Measurements from ENCODE around the gene ACOT2.

Gene ACOT2

DNA sequence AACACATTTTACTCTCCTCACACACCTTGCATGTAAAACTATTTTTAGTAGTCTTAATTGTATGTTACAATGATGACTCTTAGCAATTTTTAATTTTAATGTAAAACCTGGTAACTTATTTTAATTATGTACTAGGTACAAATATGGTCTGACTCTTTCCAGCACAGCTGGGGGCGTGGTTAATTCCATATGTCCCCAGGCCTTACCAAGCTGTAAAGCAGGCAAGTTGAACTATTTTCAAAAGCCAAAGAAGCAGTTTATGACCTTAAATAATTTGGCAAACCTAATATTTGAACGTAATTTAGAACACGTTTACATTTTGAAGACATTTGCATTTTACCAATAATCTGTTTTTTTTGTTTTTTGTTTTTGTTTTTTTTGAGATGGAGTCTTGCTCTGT, 34.0 kb downstream of the ACOT2 start:
- Histone ChIP-seq H3K9ac (ENCODE audit: low read depth, low read length) (no peak overlapping the region), H3K4me1 (ENCODE audit: control insufficient read depth, insufficient read depth, low read length) (no peaks in the 10 kb centered on the region)

DNA sequence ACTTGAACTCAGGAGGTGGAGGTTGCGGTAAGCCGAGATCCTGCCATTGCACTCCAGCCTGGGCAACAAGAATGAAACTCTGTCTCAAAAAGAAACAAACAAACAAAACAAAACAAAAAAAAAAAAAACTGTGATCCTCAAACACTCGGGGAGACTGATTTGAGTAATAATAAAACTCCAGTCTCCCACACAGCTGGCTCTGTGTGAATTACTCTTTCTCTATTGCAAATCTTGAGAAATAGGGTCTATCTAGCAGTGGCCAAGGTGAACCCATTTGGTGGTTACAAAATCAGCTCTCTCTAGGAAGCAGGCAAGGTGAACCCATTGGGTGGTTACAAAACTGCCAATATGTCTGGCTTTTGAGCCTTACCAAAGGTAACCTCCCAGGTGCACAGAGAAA, 37.3 kb downstream of the ACOT2 start:
- Histone ChIP-seq H3K27me3 (ENCODE audit: control insufficient read depth, insufficient read depth, low read length) (peaks cover 3% of the 10 kb centered on the region), H3K4me3 (ENCODE audit: low read depth, low read length) (no peak overlapping the region), H3K36me3 (ENCODE audit: control insufficient read depth, insufficient read depth, low read length) (no peaks in the 10 kb centered on the region), H3K9ac (ENCODE audit: low read depth, low read length) (no peak overlapping the region), H3K9me3 (ENCODE audit: control insufficient read depth, insufficient read depth, low read length) (no peaks in the 10 kb centered on the region), H3K4me1 (ENCODE audit: control insufficient read depth, insufficient read depth, low read length) (no peaks in the 10 kb centered on the region)

More for the DNA sequence above, 34.0 kb downstream of the ACOT2 start:
- no peak overlapping the region for H3K4me3 ChIP-seq (ENCODE audit: low read depth, low read length)
- H3K36me3 ChIP-seq (ENCODE audit: control insufficient read depth, insufficient read depth, low read length) = no peaks in the 10 kb centered on the region
- H3K27me3 ChIP-seq (ENCODE audit: control insufficient read depth, insufficient read depth, low read length) = no peaks in the 10 kb centered on the region
- no peaks in the 10 kb centered on the region for H3K9me3 ChIP-seq (ENCODE audit: control insufficient read depth, insufficient read depth, low read length)

DNA sequence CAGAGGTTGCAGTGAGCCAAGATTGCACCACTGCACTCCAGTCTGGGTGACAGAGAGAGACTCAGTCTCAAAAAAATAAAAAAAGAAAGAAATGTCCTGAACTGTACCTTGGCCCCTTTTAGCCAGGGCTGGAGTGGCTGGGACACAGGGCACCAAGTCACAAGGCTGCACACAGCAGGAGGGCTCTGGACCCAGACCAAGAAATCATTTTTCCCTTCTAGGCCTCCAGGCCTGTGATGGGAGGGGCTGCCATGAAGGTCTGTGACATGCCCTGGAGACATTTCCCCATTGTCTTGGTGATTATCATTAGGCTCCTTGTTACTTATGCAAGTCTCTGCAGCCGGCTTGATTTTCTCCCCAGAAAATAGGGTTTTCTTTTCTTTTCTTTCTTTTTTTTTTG, 38.2 kb downstream of the ACOT2 start:
- Histone ChIP-seq H3K9me3 (ENCODE audit: control insufficient read depth, insufficient read depth, low read length) (no peaks in the 10 kb centered on the region), H3K9ac (ENCODE audit: low read depth, low read length) (no peak overlapping the region), H3K36me3 (ENCODE audit: control insufficient read depth, insufficient read depth, low read length) (no peaks in the 10 kb centered on the region), H3K27me3 (ENCODE audit: control insufficient read depth, insufficient read depth, low read length) (peaks cover 10% of the 10 kb centered on the region), H3K4me3 (ENCODE audit: low read depth, low read length) (no peak overlapping the region), H3K4me1 (ENCODE audit: control insufficient read depth, insufficient read depth, low read length) (no peaks in the 10 kb centered on the region)

DNA sequence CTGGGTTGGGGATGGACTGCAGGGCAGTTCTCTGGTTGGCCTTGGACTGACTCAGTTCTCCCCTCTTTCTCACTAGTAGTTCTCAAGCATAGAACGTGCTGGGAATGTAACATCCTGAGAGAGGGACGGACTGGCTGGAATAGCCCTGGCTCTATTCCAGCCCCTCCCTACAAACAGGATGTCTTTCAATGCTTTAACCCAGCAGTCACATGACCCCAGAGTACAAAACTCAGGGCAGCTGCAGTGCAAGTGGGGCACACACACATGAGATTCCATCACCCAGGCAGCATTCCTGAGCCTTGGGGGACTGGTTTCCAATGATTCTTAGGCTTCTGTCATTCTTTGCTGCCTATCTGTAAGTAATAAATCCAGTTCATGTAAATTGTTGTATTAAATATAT, 41.7 kb downstream of the ACOT2 start:
- Histone ChIP-seq H3K4me1 (ENCODE audit: control insufficient read depth, insufficient read depth, low read length) (no peaks in the 10 kb centered on the region), H3K27me3 (ENCODE audit: control insufficient read depth, insufficient read depth, low read length) (peaks cover 24% of the 10 kb centered on the region), H3K4me3 (ENCODE audit: low read depth, low read length) (no peak overlapping the region), H3K9me3 (ENCODE audit: control insufficient read depth, insufficient read depth, low read length) (no peaks in the 10 kb centered on the region), H3K36me3 (ENCODE audit: control insufficient read depth, insufficient read depth, low read length) (no peaks in the 10 kb centered on the region), H3K9ac (ENCODE audit: low read depth, low read length) (no peak overlapping the region)

DNA sequence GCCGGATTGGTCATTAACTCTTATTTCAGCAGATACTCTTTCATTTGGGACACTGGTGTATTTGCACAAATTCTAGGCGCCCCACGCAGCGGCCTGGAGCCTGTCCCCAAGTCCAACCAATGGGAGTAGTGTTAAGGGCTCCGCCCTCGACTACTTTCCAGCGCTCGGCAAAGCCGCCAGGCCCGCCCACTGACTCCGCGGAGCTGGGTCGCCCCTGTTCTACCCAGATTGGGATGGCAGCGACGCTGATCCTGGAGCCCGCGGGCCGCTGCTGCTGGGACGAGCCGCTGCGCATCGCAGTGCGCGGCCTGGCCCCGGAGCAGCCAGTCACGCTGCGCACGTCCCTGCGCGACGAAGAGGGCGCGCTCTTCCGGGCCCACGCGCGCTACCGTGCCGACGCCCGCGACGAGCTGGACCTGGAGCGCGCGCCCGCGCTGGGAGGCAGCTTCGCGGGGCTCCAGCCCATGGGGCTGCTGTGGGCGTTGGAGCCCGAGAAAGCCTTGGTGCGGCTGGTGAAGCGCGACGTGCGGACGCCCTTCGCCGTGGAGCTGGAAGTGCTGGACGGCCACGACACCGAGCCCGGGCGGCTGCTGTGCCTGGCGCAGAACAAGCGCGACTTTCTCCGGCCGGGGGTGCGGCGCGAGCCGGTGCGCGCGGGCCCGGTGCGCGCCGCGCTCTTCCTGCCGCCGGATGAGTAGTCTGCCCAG, 43.5 kb downstream of the ACOT2 start, which contains the start of gene ACOT6:
Gene ACOT6 (plus strand): TSS at position 179 of the 707 bp plus-strand sequence. CDS start 55 bp downstream, at position 234.
- Histone ChIP-seq H3K36me3 (ENCODE audit: control insufficient read depth, insufficient read depth, low read length) (no peaks in the 10 kb centered on the region), H3K9me3 (ENCODE audit: control insufficient read depth, insufficient read depth, low read length) (no peaks in the 10 kb centered on the region), H3K27me3 (ENCODE audit: control insufficient read depth, insufficient read depth, low read length) (peaks cover 24% of the 10 kb centered on the region), H3K4me3 (ENCODE audit: low read depth, low read length) (peak within 1 kb of the TSS; percentile 75), H3K9ac (ENCODE audit: low read depth, low read length) (no peak within 1 kb of the TSS), H3K4me1 (ENCODE audit: control insufficient read depth, insufficient read depth, low read length) (peaks cover 4% of the 10 kb centered on the region)

DNA sequence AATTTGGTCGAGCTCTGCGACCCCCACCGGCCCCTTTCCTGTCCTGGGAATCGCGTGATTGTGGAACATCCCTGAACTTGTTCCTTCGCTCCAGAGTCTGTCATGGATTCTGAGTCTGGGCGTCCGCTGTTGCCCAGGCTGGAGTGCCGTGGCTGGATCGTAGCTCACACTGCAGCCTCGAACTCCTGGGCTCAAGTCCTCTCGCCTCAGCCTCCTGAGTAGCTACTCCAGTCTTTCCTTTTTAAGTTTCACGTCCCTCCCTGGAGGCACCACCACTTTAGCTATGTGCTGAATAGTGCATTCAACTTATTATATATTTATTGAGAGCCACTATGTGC, 44.0 kb downstream of the ACOT2 start:
- H3K9ac ChIP-seq (ENCODE audit: low read depth, low read length) = no peak overlapping the region
- peak overlapping the region; percentile 75 for H3K4me3 ChIP-seq (ENCODE audit: low read depth, low read length)
- peaks cover 24% of the 10 kb centered on the region for H3K27me3 ChIP-seq (ENCODE audit: control insufficient read depth, insufficient read depth, low read length)
- no peaks in the 10 kb centered on the region for H3K9me3 ChIP-seq (ENCODE audit: control insufficient read depth, insufficient read depth, low read length)
- H3K4me1 ChIP-seq (ENCODE audit: control insufficient read depth, insufficient read depth, low read length) = peaks cover 4% of the 10 kb centered on the region
- H3K36me3 ChIP-seq (ENCODE audit: control insufficient read depth, insufficient read depth, low read length) = no peaks in the 10 kb centered on the region

DNA sequence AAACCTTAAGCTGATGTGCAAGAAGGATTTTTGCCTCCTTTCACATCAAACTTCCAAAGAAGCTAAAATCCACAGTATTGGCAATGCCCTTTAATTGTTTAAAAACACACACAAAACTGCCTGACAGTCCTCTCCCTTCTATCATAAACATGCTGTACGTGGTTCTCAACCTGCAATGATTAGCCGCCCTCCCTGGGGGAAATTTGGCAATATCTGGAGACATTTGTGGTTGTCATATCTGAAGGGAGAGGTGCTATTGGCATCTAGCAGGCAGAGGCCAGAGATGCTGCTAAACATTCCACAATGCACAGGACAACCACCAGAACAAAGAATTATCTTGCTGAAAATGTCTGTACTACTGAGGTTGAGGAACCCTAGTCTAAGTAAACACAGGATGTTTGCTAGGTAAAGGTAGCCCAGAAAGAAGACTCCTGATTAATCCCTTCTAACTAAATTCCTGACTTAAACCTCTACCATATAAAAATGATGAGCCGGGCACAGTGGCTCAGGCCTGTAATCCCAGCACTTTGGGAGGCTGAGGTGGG, 44.5 kb downstream of the ACOT2 start:
- no peak overlapping the region for H3K9ac ChIP-seq (ENCODE audit: low read depth, low read length)
- H3K4me1 ChIP-seq (ENCODE audit: control insufficient read depth, insufficient read depth, low read length) = peaks cover 4% of the 10 kb centered on the region
- no peak overlapping the region for H3K4me3 ChIP-seq (ENCODE audit: low read depth, low read length)
- H3K27me3 ChIP-seq (ENCODE audit: control insufficient read depth, insufficient read depth, low read length) = peaks cover 24% of the 10 kb centered on the region
- no peaks in the 10 kb centered on the region for H3K36me3 ChIP-seq (ENCODE audit: control insufficient read depth, insufficient read depth, low read length)
- no peaks in the 10 kb centered on the region for H3K9me3 ChIP-seq (ENCODE audit: control insufficient read depth, insufficient read depth, low read length)

DNA sequence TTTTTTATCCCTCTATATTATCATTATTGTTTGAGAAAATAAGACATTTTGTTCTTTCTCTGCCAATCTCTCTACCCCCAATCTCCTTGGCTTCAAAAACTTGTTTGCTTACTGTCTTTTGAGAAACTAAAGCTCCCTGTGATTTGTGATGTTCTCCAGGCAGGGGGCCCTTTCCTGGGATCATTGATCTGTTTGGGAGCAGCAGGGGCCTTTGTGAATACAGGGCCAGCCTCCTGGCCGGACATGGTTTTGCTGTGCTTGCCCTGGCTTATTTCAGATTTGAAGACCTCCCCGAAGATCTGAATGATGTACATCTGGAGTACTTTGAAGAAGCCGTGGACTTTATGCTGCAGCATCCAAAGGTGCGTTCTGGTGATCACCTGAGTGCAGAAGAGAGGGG, 47.8 kb downstream of the ACOT2 start:
- Histone ChIP-seq H3K9me3 (ENCODE audit: control insufficient read depth, insufficient read depth, low read length) (no peaks in the 10 kb centered on the region), H3K4me3 (ENCODE audit: low read depth, low read length) (no peak overlapping the region), H3K4me1 (ENCODE audit: control insufficient read depth, insufficient read depth, low read length) (peaks cover 4% of the 10 kb centered on the region), H3K36me3 (ENCODE audit: control insufficient read depth, insufficient read depth, low read length) (no peaks in the 10 kb centered on the region), H3K27me3 (ENCODE audit: control insufficient read depth, insufficient read depth, low read length) (peaks cover 16% of the 10 kb centered on the region), H3K9ac (ENCODE audit: low read depth, low read length) (no peak overlapping the region)

DNA sequence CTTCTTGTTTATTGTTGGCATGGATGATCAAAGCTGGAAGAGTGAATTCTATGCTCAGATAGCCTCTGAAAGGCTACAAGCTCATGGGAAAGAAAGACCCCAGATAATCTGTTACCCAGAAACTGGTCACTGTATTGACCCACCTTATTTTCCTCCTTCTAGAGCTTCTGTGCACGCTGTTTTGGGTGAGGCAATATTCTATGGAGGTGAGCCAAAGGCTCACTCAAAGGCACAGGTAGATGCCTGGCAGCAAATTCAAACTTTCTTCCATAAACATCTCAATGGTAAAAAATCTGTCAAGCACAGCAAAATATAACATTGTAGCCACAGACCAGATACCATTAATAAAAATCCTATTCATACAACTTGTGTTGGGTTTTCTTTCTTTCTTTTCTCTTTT, 50.5 kb downstream of the ACOT2 start:
- peaks cover 4% of the 10 kb centered on the region for H3K4me1 ChIP-seq (ENCODE audit: control insufficient read depth, insufficient read depth, low read length)
- H3K36me3 ChIP-seq (ENCODE audit: control insufficient read depth, insufficient read depth, low read length) = no peaks in the 10 kb centered on the region
- no peaks in the 10 kb centered on the region for H3K27me3 ChIP-seq (ENCODE audit: control insufficient read depth, insufficient read depth, low read length)
- H3K9ac ChIP-seq (ENCODE audit: low read depth, low read length) = no peak overlapping the region
- no peak overlapping the region for H3K4me3 ChIP-seq (ENCODE audit: low read depth, low read length)
- no peaks in the 10 kb centered on the region for H3K9me3 ChIP-seq (ENCODE audit: control insufficient read depth, insufficient read depth, low read length)

DNA sequence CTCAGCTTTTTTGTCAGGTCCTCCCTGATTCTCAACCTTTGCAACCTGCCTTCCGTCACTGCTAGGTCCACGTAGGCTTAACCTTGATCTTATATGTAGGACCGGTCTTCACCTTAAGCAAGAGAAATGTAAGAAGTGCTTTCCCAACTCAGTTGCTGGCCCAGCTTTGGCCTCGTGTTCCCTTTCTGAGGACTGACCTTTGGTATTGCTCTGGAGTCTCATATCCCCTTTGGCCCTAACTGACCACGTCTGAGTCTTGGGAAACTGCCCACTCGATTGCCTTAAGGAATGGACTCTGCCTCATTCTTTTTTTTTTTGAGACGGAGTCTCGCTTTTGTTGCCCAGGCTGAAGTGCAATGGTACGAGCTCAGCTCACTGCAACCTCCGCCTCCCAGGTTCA, 51.3 kb downstream of the ACOT2 start:
- H3K9ac ChIP-seq (ENCODE audit: low read depth, low read length) = no peak overlapping the region
- no peaks in the 10 kb centered on the region for H3K9me3 ChIP-seq (ENCODE audit: control insufficient read depth, insufficient read depth, low read length)
- H3K27me3 ChIP-seq (ENCODE audit: control insufficient read depth, insufficient read depth, low read length) = no peaks in the 10 kb centered on the region
- no peaks in the 10 kb centered on the region for H3K36me3 ChIP-seq (ENCODE audit: control insufficient read depth, insufficient read depth, low read length)
- no peak overlapping the region for H3K4me3 ChIP-seq (ENCODE audit: low read depth, low read length)
- peaks cover 4% of the 10 kb centered on the region for H3K4me1 ChIP-seq (ENCODE audit: control insufficient read depth, insufficient read depth, low read length)

DNA sequence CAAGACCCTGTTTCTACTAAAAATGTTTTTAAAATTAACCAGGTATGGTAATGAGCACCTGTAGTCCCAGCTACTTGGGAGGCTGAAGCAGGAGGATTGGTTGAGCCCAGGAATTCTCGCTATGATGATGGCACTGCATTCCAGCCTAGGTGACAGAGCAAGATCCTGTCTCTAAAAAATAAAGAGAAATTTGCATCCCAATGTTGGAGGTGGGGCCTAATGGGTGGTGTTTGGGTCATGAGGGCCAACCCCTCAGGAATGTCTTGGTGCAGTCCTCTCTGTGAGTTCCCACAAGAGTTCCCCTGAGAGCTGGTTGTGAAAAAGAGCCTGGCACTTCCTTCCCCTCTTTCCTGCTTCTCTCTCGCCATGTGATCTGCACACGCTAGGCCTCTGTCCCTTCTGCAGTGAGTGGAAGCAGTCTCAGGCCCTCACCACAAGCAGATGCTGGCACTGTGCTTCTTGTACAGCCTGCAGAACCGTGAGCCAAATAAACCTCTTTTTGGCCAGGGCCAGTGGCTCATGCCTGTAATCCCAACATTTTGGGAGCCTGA, 54.6 kb downstream of the ACOT2 start:
- Histone ChIP-seq H3K9me3 (ENCODE audit: control insufficient read depth, insufficient read depth, low read length) (no peaks in the 10 kb centered on the region), H3K9ac (ENCODE audit: low read depth, low read length) (no peak overlapping the region), H3K4me1 (ENCODE audit: control insufficient read depth, insufficient read depth, low read length) (no peaks in the 10 kb centered on the region), H3K27me3 (ENCODE audit: control insufficient read depth, insufficient read depth, low read length) (no peaks in the 10 kb centered on the region), H3K36me3 (ENCODE audit: control insufficient read depth, insufficient read depth, low read length) (no peaks in the 10 kb centered on the region), H3K4me3 (ENCODE audit: low read depth, low read length) (no peak overlapping the region)

Measured in iPS-15b (cell line).